Type B pancreatic cell (in vitro differentiated cells): ENCODE measurements around the gene ITGA2B. TPM values are rescaled to one million over a fixed set of nuclear protein-coding genes. Genes with fewer than 3 reads are reported as not detected.
"Not testable (repeated sequence)": the region's sequence is repeated elsewhere in the genome, so short reads cannot be mapped to it uniquely, and the experiment has no call there.

Source experiments
- DNase-seq: peaks from one replicate; pipeline ENCODE4 v3.0.0; 2021; ENCODE audit warnings: mixed read lengths; ENCODE audit not compliant: unreplicated experiment; ENCODE audit errors: extremely low spot score
- H3K27ac Mint-ChIP-seq: 2 replicates; pipeline ENCODE4 v1.8.0; 2021; ENCODE audit warnings: mild to moderate bottlenecking, mixed read lengths
- H3K27me3 Mint-ChIP-seq: 2 replicates; pipeline ENCODE4 v1.8.0; 2021; ENCODE audit warnings: mixed read lengths
- H3K36me3 Mint-ChIP-seq: 2 replicates; pipeline ENCODE4 v1.8.0; 2021; ENCODE audit warnings: mixed read lengths
- H3K4me1 Mint-ChIP-seq: one replicate; pipeline ENCODE4 v1.8.0; 2021; ENCODE audit warnings: mixed read lengths; ENCODE audit not compliant: unreplicated experiment
- H3K4me3 Mint-ChIP-seq: 2 replicates; pipeline ENCODE4 v1.8.0; 2021; ENCODE audit warnings: mild to moderate bottlenecking, mixed read lengths
- H3K9me3 Mint-ChIP-seq: 2 replicates; pipeline ENCODE4 v1.8.0; 2021; ENCODE audit warnings: mixed read lengths
- total RNA-seq: library from RNA; stranded (reverse); gene quantifications from 2 replicates; pipeline ENCODE4 v1.2.1, GENCODE V29; 2021; ENCODE audit warnings: low replicate concordance
- TF ChIP-seq, protein P1 (sequence below): fragments of 200-600 bp; sonication (generic); conservative IDR thresholded peaks from 2 replicates; pipeline ENCODE4 v1.5.0; 2021; ENCODE audit warnings: antibody characterized with exemption, mild to moderate bottlenecking

ITGA2B gene
- total RNA-seq, 1 donor from 2014 or later = 8.8 TPM

DNA sequence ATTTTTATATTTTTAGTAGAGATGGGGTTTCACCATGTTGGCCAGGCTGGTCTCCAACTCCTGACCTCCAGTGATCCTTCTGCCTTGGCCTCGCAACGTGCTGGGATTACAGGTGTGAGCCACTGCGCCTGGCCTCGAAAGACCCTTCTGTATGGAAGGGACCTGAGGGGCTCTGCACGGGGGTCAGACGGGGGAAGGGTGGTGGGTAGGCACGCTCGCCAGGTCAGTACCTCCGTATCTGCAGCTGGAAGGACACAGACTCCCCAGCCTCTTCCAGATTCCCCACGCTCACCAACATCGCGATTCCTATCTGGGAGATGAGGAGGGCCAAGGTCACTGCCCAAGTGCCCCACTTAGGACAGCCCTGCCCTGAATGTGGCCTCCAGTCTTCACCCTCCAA is 12.7 kb downstream of the ITGA2B start:
- H3K4me3 Mint-ChIP-seq = no peak overlapping the region
- no peaks in the 10 kb centered on the region for H3K4me1 Mint-ChIP-seq
- no peak overlapping the region for H3K27ac Mint-ChIP-seq
- no peaks in the 10 kb centered on the region for H3K36me3 Mint-ChIP-seq
- peaks cover 4% of the 10 kb centered on the region for H3K27me3 Mint-ChIP-seq
- TF ChIP-seq, protein P1, sequence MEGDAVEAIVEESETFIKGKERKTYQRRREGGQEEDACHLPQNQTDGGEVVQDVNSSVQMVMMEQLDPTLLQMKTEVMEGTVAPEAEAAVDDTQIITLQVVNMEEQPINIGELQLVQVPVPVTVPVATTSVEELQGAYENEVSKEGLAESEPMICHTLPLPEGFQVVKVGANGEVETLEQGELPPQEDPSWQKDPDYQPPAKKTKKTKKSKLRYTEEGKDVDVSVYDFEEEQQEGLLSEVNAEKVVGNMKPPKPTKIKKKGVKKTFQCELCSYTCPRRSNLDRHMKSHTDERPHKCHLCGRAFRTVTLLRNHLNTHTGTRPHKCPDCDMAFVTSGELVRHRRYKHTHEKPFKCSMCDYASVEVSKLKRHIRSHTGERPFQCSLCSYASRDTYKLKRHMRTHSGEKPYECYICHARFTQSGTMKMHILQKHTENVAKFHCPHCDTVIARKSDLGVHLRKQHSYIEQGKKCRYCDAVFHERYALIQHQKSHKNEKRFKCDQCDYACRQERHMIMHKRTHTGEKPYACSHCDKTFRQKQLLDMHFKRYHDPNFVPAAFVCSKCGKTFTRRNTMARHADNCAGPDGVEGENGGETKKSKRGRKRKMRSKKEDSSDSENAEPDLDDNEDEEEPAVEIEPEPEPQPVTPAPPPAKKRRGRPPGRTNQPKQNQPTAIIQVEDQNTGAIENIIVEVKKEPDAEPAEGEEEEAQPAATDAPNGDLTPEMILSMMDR = no peak
- no peaks in the 10 kb centered on the region for H3K9me3 Mint-ChIP-seq
- no peak for DNase-seq

DNA sequence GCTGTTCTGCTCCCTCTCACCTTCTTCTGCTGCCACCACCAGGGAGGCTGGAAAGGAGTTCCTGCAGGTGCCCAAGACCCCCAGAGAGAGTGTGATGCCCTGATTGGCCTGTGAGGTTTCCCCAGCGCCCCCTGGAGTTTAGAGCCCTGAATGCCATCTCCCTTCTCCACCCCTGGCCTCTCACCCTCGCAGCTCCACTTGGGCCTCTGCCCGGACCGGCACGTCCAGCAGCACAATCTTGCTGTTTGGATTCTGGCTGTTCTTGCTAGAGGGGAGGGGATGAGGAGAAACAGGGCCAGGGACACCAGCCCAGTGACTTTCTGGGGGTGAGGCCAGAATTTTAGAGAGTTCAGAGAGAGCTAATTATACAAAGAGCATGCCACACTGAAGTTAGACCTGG is 13.3 kb downstream of the ITGA2B start:
- DNase-seq = no peak
- Mint-ChIP-seq H3K36me3 (no peaks in the 10 kb centered on the region), H3K4me3 (no peak overlapping the region), H3K27ac (no peak overlapping the region), H3K4me1 (no peaks in the 10 kb centered on the region), H3K27me3 (peaks cover 3% of the 10 kb centered on the region), H3K9me3 (no peaks in the 10 kb centered on the region)
- TF ChIP-seq, protein P1 = peak; percentile 64

DNA sequence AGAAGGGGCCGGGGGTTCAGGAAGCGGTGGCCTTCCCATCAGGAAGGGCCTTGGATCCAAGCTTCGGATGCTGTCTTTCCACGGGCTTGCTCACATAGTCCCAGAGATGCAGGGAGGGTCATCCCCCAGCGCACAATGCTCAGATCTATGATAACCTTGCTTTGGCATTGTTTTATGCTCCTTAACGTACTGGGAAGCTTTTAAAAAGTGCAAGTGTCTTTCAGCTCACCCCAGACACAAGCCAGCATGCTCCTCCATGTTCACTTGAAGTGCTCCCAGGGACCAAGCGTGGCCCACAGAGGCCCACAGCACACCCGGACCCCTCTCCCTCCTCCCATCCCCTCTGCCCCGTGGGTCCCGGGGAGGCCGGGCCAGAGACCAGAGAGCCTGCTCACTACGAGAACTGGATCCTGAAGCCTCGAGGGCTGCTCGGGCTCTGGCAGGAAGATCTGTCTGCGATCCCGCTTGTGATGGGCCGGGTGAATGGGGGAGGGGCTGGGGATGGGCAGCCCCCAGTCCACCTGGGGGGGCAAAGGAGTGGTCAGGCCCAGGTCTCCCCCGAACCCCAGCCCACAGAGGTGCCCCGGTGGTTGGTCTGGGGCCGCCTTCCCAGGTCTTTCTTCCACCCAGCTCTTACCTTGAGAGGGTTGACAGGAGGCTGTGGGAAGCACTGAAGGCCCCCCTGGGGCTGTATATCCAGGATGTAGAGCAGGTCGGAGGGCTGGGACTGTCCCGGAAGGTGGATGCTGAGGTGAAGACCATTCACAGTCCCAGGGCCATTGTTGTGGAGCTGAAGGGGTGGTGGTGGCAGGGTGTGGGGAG is 14.0 kb downstream of the ITGA2B start:
- Mint-ChIP-seq H3K4me3 (no peak overlapping the region), H3K27ac (no peak overlapping the region), H3K36me3 (no peaks in the 10 kb centered on the region), H3K27me3 (peaks cover 3% of the 10 kb centered on the region), H3K4me1 (no peaks in the 10 kb centered on the region), H3K9me3 (no peaks in the 10 kb centered on the region)
- DNase-seq = no peak
- TF ChIP-seq, protein P1 = no peak

DNA sequence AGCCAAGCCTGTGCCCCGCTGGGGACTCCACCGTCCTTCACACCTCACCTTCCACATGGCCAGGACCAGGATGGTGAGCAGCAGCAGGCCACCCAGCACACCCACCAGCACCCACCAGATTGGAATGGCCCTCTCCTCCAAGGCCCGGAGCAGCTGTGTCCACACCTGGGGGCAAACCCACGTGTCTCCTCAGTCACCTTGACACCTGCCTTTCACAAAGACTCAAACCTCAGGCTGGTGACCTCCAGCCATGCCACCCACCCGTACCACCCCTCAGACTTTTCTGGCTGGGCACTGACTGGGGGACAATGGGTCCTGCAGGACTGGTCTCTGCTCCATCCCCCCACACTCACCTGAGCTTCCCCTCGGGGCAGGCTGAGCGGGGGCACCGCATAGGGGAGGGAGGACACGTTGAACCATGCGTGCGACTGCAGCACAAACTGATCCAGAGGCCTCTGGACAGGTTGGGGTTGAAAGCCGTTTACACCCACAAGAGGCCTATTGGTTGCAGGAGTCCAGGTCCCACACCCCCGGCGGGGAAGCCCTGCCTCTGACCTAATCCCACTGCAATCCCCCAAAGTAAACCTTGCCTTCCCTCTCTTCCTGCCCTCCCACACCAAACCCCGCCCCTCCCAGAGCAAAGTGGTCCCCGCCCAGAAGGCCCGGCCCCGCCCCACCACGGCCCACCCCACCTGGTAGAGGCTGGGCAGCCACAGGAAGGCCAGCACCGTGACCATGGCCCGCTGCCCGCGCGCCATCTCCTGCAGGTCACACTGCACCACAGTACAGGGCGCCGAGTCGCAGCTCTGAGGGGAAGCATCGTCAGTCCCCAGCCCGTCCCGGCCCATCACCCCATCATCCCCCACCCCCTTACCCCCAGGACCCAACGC is 14.9 kb downstream of the ITGA2B start:
- Mint-ChIP-seq H3K9me3 (no peaks in the 10 kb centered on the region), H3K4me1 (peaks cover 3% of the 10 kb centered on the region), H3K4me3 (no peak overlapping the region), H3K36me3 (no peaks in the 10 kb centered on the region), H3K27me3 (peaks cover 3% of the 10 kb centered on the region), H3K27ac (no peak overlapping the region)
- TF ChIP-seq, protein P1 = no peak
- DNase-seq = no peak

DNA sequence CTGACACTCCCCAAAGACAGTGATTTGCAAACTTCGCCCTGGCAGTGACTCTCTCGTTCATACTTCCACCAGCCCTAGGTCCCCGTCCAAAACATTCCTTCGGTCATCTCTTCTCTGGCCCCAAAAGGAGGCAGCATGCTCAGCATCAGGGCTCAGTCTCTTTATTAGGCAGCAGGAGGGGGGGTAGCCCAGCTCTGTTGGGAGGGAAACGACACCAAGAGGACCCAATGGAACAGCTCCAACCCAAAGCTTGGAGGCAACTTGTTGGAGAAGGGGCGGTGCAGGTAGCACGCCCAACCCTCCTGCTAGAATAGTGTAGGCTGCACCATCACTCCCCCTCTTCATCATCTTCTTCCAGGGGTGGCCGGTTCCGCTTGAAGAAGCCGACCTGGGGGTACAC is 17.4 kb downstream of the ITGA2B start:
- TF ChIP-seq, protein P1 = no peak
- no peak for DNase-seq
- Mint-ChIP-seq H3K27ac (peak overlapping the region; percentile 64), H3K27me3 (peaks cover 8% of the 10 kb centered on the region), H3K9me3 (no peaks in the 10 kb centered on the region), H3K4me3 (no peak overlapping the region), H3K4me1 (peaks cover 3% of the 10 kb centered on the region), H3K36me3 (no peaks in the 10 kb centered on the region)

DNA sequence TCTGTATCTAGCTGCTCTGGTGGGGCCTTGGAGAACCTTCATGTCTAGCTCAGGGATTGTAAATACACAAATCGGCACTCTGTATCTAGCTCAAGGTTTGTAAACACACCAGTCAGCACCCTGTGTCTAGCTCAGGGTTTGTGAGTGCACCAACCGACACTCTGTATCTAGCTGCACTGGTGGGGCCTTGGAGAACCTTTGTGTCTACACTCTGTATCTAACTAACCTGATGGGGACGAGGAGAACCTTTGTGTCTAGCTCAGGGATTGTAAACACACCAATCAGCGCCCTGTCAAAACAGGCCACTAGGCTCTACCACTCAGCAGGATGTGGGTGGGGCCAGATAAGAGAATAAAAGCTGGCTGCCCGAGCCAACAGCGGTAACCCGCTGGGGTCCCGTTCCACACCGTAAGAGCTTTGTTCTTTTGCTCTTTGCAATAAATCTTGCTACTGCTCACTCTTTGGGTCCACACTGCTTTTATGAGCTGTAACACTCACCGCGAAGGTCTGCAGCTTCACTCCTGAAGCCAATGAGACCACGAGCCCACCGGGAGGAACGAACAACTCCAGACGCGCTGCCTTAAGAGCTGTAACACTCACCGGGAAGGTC is 19.9 kb downstream of the ITGA2B start:
- H3K4me1 Mint-ChIP-seq, DNase-seq, H3K4me3 Mint-ChIP-seq, H3K9me3 Mint-ChIP-seq, H3K27ac Mint-ChIP-seq, H3K36me3 Mint-ChIP-seq: not testable (repeated sequence)
- H3K27me3 Mint-ChIP-seq = peaks cover 27% of the 10 kb centered on the region

DNA sequence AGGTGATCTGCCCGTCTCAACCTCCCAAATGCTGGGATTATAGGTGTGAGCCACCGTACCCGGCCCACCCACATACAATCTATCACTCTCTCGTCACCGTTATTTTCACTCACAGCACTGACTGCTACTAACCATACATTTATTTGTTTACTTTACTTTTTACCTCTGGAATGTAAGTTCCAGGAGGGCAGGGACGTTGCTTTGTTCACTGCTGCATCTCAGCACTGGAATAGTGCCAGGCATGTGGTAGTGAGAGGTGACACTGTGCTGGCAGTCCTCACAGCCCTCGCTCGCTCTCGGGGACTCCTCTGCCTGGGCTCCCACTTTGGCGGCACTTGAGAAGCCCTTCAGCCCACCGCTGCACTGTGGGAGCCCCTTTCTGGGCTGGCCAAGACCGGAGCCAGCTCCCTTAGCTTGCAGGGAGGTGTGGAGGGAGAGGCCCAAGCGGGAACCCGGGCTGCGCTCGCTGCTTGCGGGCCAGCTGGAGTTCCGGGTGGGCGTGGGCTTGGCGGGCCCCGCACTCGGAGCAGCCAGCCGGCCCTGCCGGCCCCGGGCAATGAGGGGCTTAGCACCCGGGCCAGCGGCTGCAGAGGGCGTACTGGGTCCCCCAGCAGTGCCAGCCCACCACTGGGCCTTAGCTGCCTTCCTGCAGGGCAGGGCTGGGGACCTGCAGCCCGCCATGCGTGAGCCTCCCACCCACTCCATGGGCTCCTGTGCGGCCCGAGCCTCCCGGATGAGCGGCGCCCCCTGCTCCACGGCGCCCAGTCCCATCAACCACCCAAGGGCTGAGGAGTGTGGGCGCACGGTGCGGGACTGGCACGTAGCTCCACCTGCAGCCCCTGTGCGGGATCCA is 20.8 kb downstream of the ITGA2B start:
- H3K36me3 Mint-ChIP-seq, H3K4me3 Mint-ChIP-seq, H3K4me1 Mint-ChIP-seq, DNase-seq, H3K27ac Mint-ChIP-seq, H3K9me3 Mint-ChIP-seq: not testable (repeated sequence)
- H3K27me3 Mint-ChIP-seq = peaks cover 27% of the 10 kb centered on the region
